Endothelial cell of umbilical vein (primary cell): ENCODE measurements around the gene LGR6. TPM values are rescaled to one million over a fixed set of nuclear protein-coding genes. Genes with fewer than 3 reads are reported as not detected.

Experiments used
- BruUV-seq: library from RNA; stranded (reverse); fragments of 400-500 nt; replicated peaks from 2 replicates; lab custom pipeline; 2021; lab: Mats Ljungman, UMichigan
- CTCF ChIA-PET: fragments of 300-600, 350-600 bp; sonication (Branson Sonifier 250); formaldehyde crosslinking; loops from one replicate; lab custom pipeline; 2021; ENCODE audit warnings: antibody characterized with exemption, inconsistent platforms; lab: Charles Lee
- POLR2A ChIA-PET: fragments of 300-600, 350-600 bp; sonication (Branson Sonifier 250); formaldehyde crosslinking; loops from one replicate; lab custom pipeline; 2021; ENCODE audit warnings: antibody characterized with exemption, inconsistent platforms; lab: Charles Lee
- DNase-seq: peaks from one replicate; pipeline ENCODE4 v3.0.0-alpha.2; 2011; ENCODE audit warnings: low read depth, low spot score
- FAIRE-seq: peaks from 2 replicates; lab custom pipeline; 2011; peaks lifted over from hg19 to GRCh38; lab: Jason Lieb, UNC
- H2AFZ ChIP-seq: 2 replicates; pipeline ENCODE4 v1.6.0; 2012; ENCODE audit warnings: low read depth, low read length, control low read depth, inconsistent platforms
- H3K27ac ChIP-seq: 2 replicates; pipeline ENCODE4 v1.5.1; 2011; ENCODE audit warnings: low read depth, mild to moderate bottlenecking, control low read depth, low read length, moderate library complexity; ENCODE audit not compliant: insufficient read depth
- H3K27me3 ChIP-seq, 2 experiments: 2 replicates each; pipeline versions ENCODE4 v1.6.0 to v1.6.1; 2011; ENCODE audit warnings: low read length in 2 of 2, mixed read lengths in 1 of 2; ENCODE audit not compliant: control insufficient read depth in 2 of 2, insufficient read depth in 2 of 2
- H3K36me3 ChIP-seq, 2 experiments: 2 replicates in 1 of 2; 3 replicates in 1 of 2; pipeline ENCODE4 v1.5.1; 2011; ENCODE audit warnings: low read length in 2 of 2, mild to moderate bottlenecking in 1 of 2, moderate library complexity in 1 of 2; ENCODE audit not compliant: control insufficient read depth in 2 of 2, insufficient read depth in 2 of 2; ENCODE audit errors: extremely low read depth in 1 of 2
- H3K4me1 ChIP-seq: 3 replicates; pipeline ENCODE4 v1.5.1; 2011; ENCODE audit warnings: mild to moderate bottlenecking, low read length; ENCODE audit not compliant: control insufficient read depth, insufficient read depth; ENCODE audit errors: extremely low read depth
- H3K4me2 ChIP-seq: 2 replicates; pipeline ENCODE4 v1.6.1; 2011; ENCODE audit warnings: low read length, control low read depth, mixed read lengths; ENCODE audit not compliant: insufficient read depth
- H3K4me3 ChIP-seq, 3 experiments: fragments of 200-600 bp in 1 of 3; sonication (generic), shearing (Covaris generic) in 1 of 3; replicated peaks in 1 of 3; 2 replicates each; pipeline ENCODE4 v1.5.1; 2011 to 2016; ENCODE audit warnings: control low read depth in 3 of 3, low read length in 3 of 3, mild to moderate bottlenecking in 2 of 3, inconsistent platforms in 1 of 3, low read depth in 1 of 3, moderate library complexity in 1 of 3; ENCODE audit not compliant: insufficient read depth in 1 of 3
- H3K79me2 ChIP-seq: 2 replicates; pipeline ENCODE4 v1.6.0; 2012; ENCODE audit warnings: low read length, inconsistent platforms; ENCODE audit not compliant: control insufficient read depth, insufficient read depth
- H3K9ac ChIP-seq: replicated peaks from 2 replicates; pipeline ENCODE3; 2011; ENCODE audit warnings: low read length, control low read depth; ENCODE audit not compliant: insufficient read depth; ENCODE audit errors: extremely low read depth
- H3K9me1 ChIP-seq: replicated peaks from 3 replicates; pipeline ENCODE4 v1.6.0; 2011; ENCODE audit warnings: mild to moderate bottlenecking, low read length; ENCODE audit not compliant: control insufficient read depth, insufficient read depth; ENCODE audit errors: extremely low read depth
- H3K9me3 ChIP-seq: replicated peaks from 2 replicates; pipeline ENCODE4 v1.5.1; 2012; ENCODE audit warnings: low read length, inconsistent platforms; ENCODE audit not compliant: control insufficient read depth, insufficient read depth
- H4K20me1 ChIP-seq: replicated peaks from 2 replicates; pipeline ENCODE3; 2011; ENCODE audit warnings: mild to moderate bottlenecking, low read length; ENCODE audit not compliant: control insufficient read depth, insufficient read depth; ENCODE audit errors: extremely low read depth
- CTCF ChIP-seq, 2 donors: IDR thresholded peaks; 1 replicate in 1 of 2; 2 replicates in 1 of 2; pipeline ENCODE4 v1.5.1; 2011; ENCODE audit warnings: low read length in 2 of 2, mild to moderate bottlenecking in 2 of 2, moderate library complexity in 2 of 2, control low read depth in 1 of 2, inconsistent platforms in 1 of 2, low read depth in 1 of 2; ENCODE audit not compliant: insufficient read depth in 1 of 2; ENCODE audit errors: extremely low read depth in 1 of 2
- EZH2 ChIP-seq: IDR thresholded peaks from 2 replicates; pipeline ENCODE4 v1.6.1; 2012; ENCODE audit warnings: borderline replicate concordance, low read depth, mild to moderate bottlenecking, moderate library complexity, low read length, inconsistent platforms; ENCODE audit not compliant: severe bottlenecking
- FOS ChIP-seq: IDR thresholded peaks from 2 replicates; pipeline ENCODE4 v1.6.1; 2011; ENCODE audit warnings: mild to moderate bottlenecking, low read length, moderate library complexity, borderline replicate concordance; ENCODE audit not compliant: insufficient read depth
- GATA2 ChIP-seq: IDR thresholded peaks from 2 replicates; pipeline ENCODE4 v1.7.0; 2011; ENCODE audit warnings: low read depth, mild to moderate bottlenecking, moderate library complexity, mixed read lengths, low read length; ENCODE audit not compliant: insufficient read length, insufficient read depth
- JUN ChIP-seq: IDR thresholded peaks from 2 replicates; pipeline ENCODE4 v1.6.1; 2011; ENCODE audit warnings: borderline replicate concordance, low read depth; ENCODE audit not compliant: insufficient read length, insufficient read depth
- MAX ChIP-seq: IDR thresholded peaks from 2 replicates; pipeline ENCODE4 v1.6.1; 2011; ENCODE audit not compliant: insufficient read depth, insufficient read length
- MYC ChIP-seq: IDR thresholded peaks from one replicate; pipeline ENCODE4 v1.6.1; 2011; ENCODE audit warnings: mild to moderate bottlenecking, low read depth, low read length
- POLR2A ChIP-seq: IDR thresholded peaks from 2 replicates; pipeline ENCODE4 v1.6.1; 2012; ENCODE audit warnings: low read depth, mild to moderate bottlenecking, control low read depth, low read length
- POLR2AphosphoS5 ChIP-seq: IDR thresholded peaks from 2 replicates; pipeline ENCODE4 v1.6.1; 2012; ENCODE audit warnings: low read depth, mild to moderate bottlenecking, control low read depth, low read length, moderate library complexity; ENCODE audit not compliant: insufficient read depth
- dilution Hi-C: fragments of 300-500 bp; cut with MboI; formaldehyde crosslinking; loops from one replicate; pipeline ENCODE4 v1.15.0; 2019; ENCODE audit warnings: low sequenced_read_pairs; ENCODE audit not compliant: extremely low pct_ligation_motif_present
- intact Hi-C: fragments of 100-400 bp; cut with micrococcal nuclease; formaldehyde crosslinking; loops from one replicate; pipeline ENCODE4 v1.10.0; 2022
- polyA plus RNA-seq, 4 experiments: library from polyadenylated mRNA; depleted of rRNA in 3 of 4; stranded (reverse) in 3 of 4; unstranded in 1 of 4; fragments of >200 nt; gene quantifications; 2 replicates each; pipeline versions ENCODE4 v1.2.1 to v1.2.3, GENCODE V29; 2011 to 2012; ENCODE audit warnings: missing spikeins in 1 of 4
- total RNA-seq: library from RNA; stranded (reverse); gene quantifications from 2 replicates; pipeline ENCODE4 v1.2.3, GENCODE V29; 2021

Gene LGR6
- total and polyA plus RNA-seq, 2 donors (not counting 3 experiments of a cell fraction or from before 2014, with no cell fraction given) = not detected

- Histone ChIP-seq H3K9me1 (no peaks in the 10 kb centered on the region), H3K27ac (no peak overlapping the region), H3K79me2 (no peaks in the 10 kb centered on the region), H3K27me3 (peaks cover 4 to 11% of the 10 kb centered on the region in 2 experiments), H3K9ac (no peak overlapping the region), H3K4me1 (peaks cover 2% of the 10 kb centered on the region), H3K4me3 (no peak overlapping the region), H2AFZ (no peak overlapping the region), H3K4me2 (no peak overlapping the region), H4K20me1 (no peaks in the 10 kb centered on the region), H3K9me3 (no peaks in the 10 kb centered on the region), H3K36me3 (no peaks in the 10 kb centered on the region)
- FAIRE-seq (no peak), DNase-seq (no peak)
- POLR2A ChIA-PET = no interaction called here
- CTCF ChIA-PET = no interaction called here
- dilution Hi-C loops (no loop called here), intact Hi-C loops (no loop called here)
- TF ChIP-seq GATA2 (no peak), POLR2A (no peak), POLR2AphosphoS5 (no peak), JUN (no peak), MYC (no peak), EZH2 (no peak), MAX (no peak), CTCF (IDR thresholded peaks at IDR 0.05; ENCODE audit: extremely low read depth in 1 of 2, insufficient read depth in 1 of 2, low read depth in 1 of 2, low read length in 2 of 2) (no peak), FOS (no peak)
- BruUV-seq = no TSS peak
Measured at GRCh38 chr1:202228484-202229122, 35.0 kb downstream of the LGR6 start.
